Measurements from ENCODE around the gene PER2. TPM values are rescaled to one million over a fixed set of nuclear protein-coding genes. Genes with fewer than 3 reads are reported as not detected.
A peak's percentile ranks its signal among the peaks of the same experiment; 100 is the strongest.

PER2 gene
- total RNA-seq, 2 experiments from 2014 or later: 33.8 to 38.2 TPM

- Histone ChIP-seq H3K36me3 (ENCODE audit: insufficient read depth, low read length) (peaks cover 59% of the 10 kb centered on the region), H3K4me3 (ENCODE audit: low read length) (no peak overlapping the region), H3K27ac (ENCODE audit: low read depth in 1 of 2, low read length in 2 of 2) (no peak overlapping the region), H3K9me3 (ENCODE audit: control insufficient read depth in 1 of 2, insufficient read depth in 1 of 2, low read length in 2 of 2) (no peaks in the 10 kb centered on the region), H3K4me1 (ENCODE audit: insufficient read depth, low read length) (peaks cover 5% of the 10 kb centered on the region), H3K27me3 (ENCODE audit: control insufficient read depth in 1 of 2, insufficient read depth in 2 of 2, low read length in 2 of 2) (no peaks in the 10 kb centered on the region)
- Mint-ChIP-seq H3K27ac (no peak overlapping the region), H3K4me1 (ENCODE audit: low read depth) (no peaks in the 10 kb centered on the region), H3K36me3 (ENCODE audit: low read depth) (peaks cover 73% of the 10 kb centered on the region), H3K4me3 (no peak overlapping the region), H3K9me3 (no peaks in the 10 kb centered on the region), H3K27me3 (no peaks in the 10 kb centered on the region)
- ChIA-PET POLR2A (no interaction called here), CTCF (no interaction called here)
- no peak for DNase-seq
- intact Hi-C loops (cut with DNase I, micrococcal nuclease): loop anchor here in 1 of 2 experiments (5.0 kb wide), 1 partner anchor 529 kb away; no protein-coding TSS in a partner anchor
- TF ChIP-seq CTCF (IDR thresholded peaks at IDR 0.05): no peak
- no peak for ATAC-seq (ENCODE audit: poor library complexity)
These were observed 30.4 kb downstream of the PER2 start for GRCh38 chr2:238257786-238258700.

- ChIA-PET POLR2A (no interaction called here), CTCF (no interaction called here)
- Mint-ChIP-seq H3K27me3 (no peaks in the 10 kb centered on the region), H3K4me1 (ENCODE audit: low read depth) (no peaks in the 10 kb centered on the region), H3K4me3 (no peak overlapping the region), H3K9me3 (no peaks in the 10 kb centered on the region), H3K36me3 (ENCODE audit: low read depth) (peaks cover 74% of the 10 kb centered on the region), H3K27ac (no peak overlapping the region)
- TF ChIP-seq CTCF (IDR thresholded peaks at IDR 0.05): peak; percentile 85
- Histone ChIP-seq H3K27ac (ENCODE audit: low read depth in 1 of 2, low read length in 2 of 2) (no peak overlapping the region), H3K4me3 (ENCODE audit: low read length) (no peak overlapping the region), H3K4me1 (ENCODE audit: insufficient read depth, low read length) (peaks cover 5% of the 10 kb centered on the region), H3K36me3 (ENCODE audit: insufficient read depth, low read length) (peaks cover 60% of the 10 kb centered on the region), H3K27me3 (ENCODE audit: control insufficient read depth in 1 of 2, insufficient read depth in 2 of 2, low read length in 2 of 2) (no peaks in the 10 kb centered on the region), H3K9me3 (ENCODE audit: control insufficient read depth in 1 of 2, insufficient read depth in 1 of 2, low read length in 2 of 2) (no peaks in the 10 kb centered on the region)
- DNase-seq (peak; percentile 54 to 89 (median 69)), ATAC-seq (ENCODE audit: poor library complexity) (peak; percentile 90)
- intact Hi-C loops (cut with DNase I, micrococcal nuclease): loop anchor here in 1 of 2 experiments (5.0 kb wide), 1 partner anchor 531 kb away; no protein-coding TSS in a partner anchor
These were observed 31.8 kb downstream of the PER2 start for GRCh38 chr2:238256594-238257104.

GRCh38 chr2:238256111-238256510 is 32.3 kb downstream of the PER2 start:
- H3K4me1 ChIP-seq (ENCODE audit: insufficient read depth, low read length): peaks cover 5% of the 10 kb centered on the region
- H3K9me3 ChIP-seq (ENCODE audit: control insufficient read depth in 1 of 2, insufficient read depth in 1 of 2, low read length in 2 of 2): no peaks in the 10 kb centered on the region
- Mint-ChIP-seq H3K4me3 (no peak overlapping the region), H3K36me3 (ENCODE audit: low read depth) (peaks cover 78% of the 10 kb centered on the region), H3K27ac (no peak overlapping the region), H3K27me3 (no peaks in the 10 kb centered on the region), H3K4me1 (ENCODE audit: low read depth) (no peaks in the 10 kb centered on the region), H3K9me3 (no peaks in the 10 kb centered on the region)
- intact Hi-C loops (cut with DNase I, micrococcal nuclease): loop anchor here in 1 of 2 experiments (5.0 kb wide), 1 partner anchor 531 kb away; no protein-coding TSS in a partner anchor
- ATAC-seq (ENCODE audit: poor library complexity) (no peak), DNase-seq (no peak)
- H3K36me3 ChIP-seq (ENCODE audit: insufficient read depth, low read length): peaks cover 59% of the 10 kb centered on the region
- no peaks in the 10 kb centered on the region for H3K27me3 ChIP-seq (ENCODE audit: control insufficient read depth in 1 of 2, insufficient read depth in 2 of 2, low read length in 2 of 2)
- CTCF ChIA-PET: no interaction called here
- TF ChIP-seq CTCF (IDR thresholded peaks at IDR 0.05): no peak
- no peak overlapping the region for H3K4me3 ChIP-seq (ENCODE audit: low read length)
- H3K27ac ChIP-seq (ENCODE audit: low read depth in 1 of 2, low read length in 2 of 2): no peak overlapping the region
- POLR2A ChIA-PET: no interaction called here

Data from CD4-positive, alpha-beta T cell (primary cell).